Liver (tissue), 3 donors: ENCODE results near the gene DNAJA3.

ENCODE experiments used
- CTCF ChIP-seq: fragments of 150-350 bp; IDR thresholded peaks from 2 replicates; pipeline ENCODE4 v1.5.1; 2017; ENCODE audit warnings: improper control_type of control experiment, low read depth, low read length; ENCODE audit not compliant: missing input control
- EGR1 ChIP-seq, 2 donors: IDR thresholded peaks; 2 replicates each; pipeline ENCODE4 v1.6.1; 2016 to 2018; ENCODE audit warnings: antibody characterized with exemption in 2 of 2, low read depth in 2 of 2
- FOXA1 ChIP-seq: IDR thresholded peaks from 2 replicates; pipeline ENCODE4 v1.6.1; 2016; ENCODE audit warnings: antibody characterized with exemption
- GABPA ChIP-seq, 2 donors: IDR thresholded peaks in 1 of 2; conservative IDR thresholded peaks in 1 of 2; 2 replicates each; pipeline ENCODE4 v1.6.1; 2016; ENCODE audit warnings: antibody characterized with exemption in 2 of 2, mild to moderate bottlenecking in 1 of 2, moderate library complexity in 1 of 2
- JUND ChIP-seq, 2 donors: IDR thresholded peaks; 2 replicates each; pipeline ENCODE4 v1.6.1; 2016; ENCODE audit warnings: antibody characterized with exemption in 2 of 2
- MAX ChIP-seq: IDR thresholded peaks from 2 replicates; pipeline ENCODE4 v1.6.1; 2016; ENCODE audit warnings: antibody characterized with exemption
- NR2F2 ChIP-seq: IDR thresholded peaks from 2 replicates; pipeline ENCODE4 v1.6.1; 2016; ENCODE audit warnings: antibody characterized with exemption
- RAD21 ChIP-seq, 2 donors: IDR thresholded peaks; 2 replicates each; pipeline ENCODE4 v1.6.1; 2016; ENCODE audit warnings: antibody characterized with exemption in 2 of 2, mild to moderate bottlenecking in 2 of 2
- RXRA ChIP-seq, 2 donors: IDR thresholded peaks; 2 replicates each; pipeline ENCODE4 v1.6.1; 2017 to 2018; ENCODE audit warnings: antibody characterized with exemption in 2 of 2, mild to moderate bottlenecking in 1 of 2
- SP1 ChIP-seq: IDR thresholded peaks from 2 replicates; pipeline ENCODE4 v1.6.1; 2018; ENCODE audit warnings: antibody characterized with exemption, mild to moderate bottlenecking
- TAF1 ChIP-seq: conservative IDR thresholded peaks from 2 replicates; pipeline ENCODE4 v1.6.1; 2016; ENCODE audit warnings: antibody characterized with exemption, mild to moderate bottlenecking
- YY1 ChIP-seq: IDR thresholded peaks from 2 replicates; pipeline ENCODE4 v1.6.1; 2016; ENCODE audit warnings: antibody characterized with exemption, mild to moderate bottlenecking
- ZBTB33 ChIP-seq: IDR thresholded peaks from 2 replicates; pipeline ENCODE4 v1.6.1; 2016; ENCODE audit warnings: antibody characterized with exemption
- donor health status: healthy.
- donor health status: healthy.

- TF ChIP-seq CTCF = no peak
- TF ChIP-seq MAX = no peak
- TF ChIP-seq EGR1 (IDR thresholded peaks at IDR 0.05; ENCODE audit: low read depth in 2 of 2) = no peak
- no peak for TF ChIP-seq ZBTB33
- TF ChIP-seq SP1 = no peak
- no peak for TF ChIP-seq YY1
- TF ChIP-seq TAF1 = no peak
- TF ChIP-seq RXRA (IDR thresholded peaks at IDR 0.05) = no peak
- TF ChIP-seq RAD21 (IDR thresholded peaks at IDR 0.05) = no peak
- TF ChIP-seq FOXA1 = no peak
- no peak for TF ChIP-seq JUND (IDR thresholded peaks at IDR 0.05)
- no peak for TF ChIP-seq NR2F2
- no peak for TF ChIP-seq GABPA (IDR thresholded peaks at IDR 0.05 in 1 of 2, conservative IDR thresholded peaks at IDR 0.05 in 1 of 2)
Observed at GRCh38 chr16:4392382-4393239, 33.1 kb upstream of the DNAJA3 start.
